ENCODE measurements around the gene APOBEC3H.
"Not testable (repeated sequence)": the region's sequence is repeated elsewhere in the genome, so short reads cannot be mapped to it uniquely, and the experiment has no call there.

The APOBEC3H gene

DNA sequence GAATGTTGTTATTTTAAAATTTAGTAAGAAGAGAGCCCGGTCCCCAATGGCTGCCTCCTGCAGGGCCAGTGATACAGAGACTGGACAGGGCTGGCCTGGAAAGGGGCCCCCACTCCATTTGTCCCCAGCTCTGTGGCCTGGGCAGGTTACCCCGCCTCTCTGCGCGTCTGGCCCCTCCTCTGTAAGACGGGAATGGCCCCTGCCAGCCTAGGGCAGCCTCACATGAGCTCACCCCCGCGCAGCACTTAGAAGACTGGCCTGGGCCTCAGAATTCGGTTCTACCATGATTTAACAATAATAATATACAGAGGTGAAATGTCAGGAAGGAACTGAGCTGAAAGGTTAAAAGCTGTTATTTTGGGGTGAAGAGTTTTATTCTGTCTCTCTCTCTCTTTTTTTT is 18.7 kb upstream of the APOBEC3H start:
- Histone ChIP-seq H3K36me3 (ENCODE audit: control insufficient read depth, low read length) (no peaks in the 10 kb centered on the region), H3K27ac (ENCODE audit: low read depth, low read length) (no peak overlapping the region), H3K9me2 (replicated peaks; ENCODE audit: control insufficient read depth, low read length) (no peaks in the 10 kb centered on the region), H3K27me3 (ENCODE audit: control insufficient read depth, low read length) (no peaks in the 10 kb centered on the region), H3F3A (ENCODE audit: control insufficient read depth, insufficient read depth) (peaks cover 6% of the 10 kb centered on the region), H3K4me3 (ENCODE audit: low read length) (no peak overlapping the region), H3K79me2 (ENCODE audit: control insufficient read depth, low read length) (peaks cover 4% of the 10 kb centered on the region; the same call in 1 of the 2 replicates), H3K9me3 (ENCODE audit: control insufficient read depth, insufficient read depth, low read length) (no peaks in the 10 kb centered on the region), H3K4me1 (ENCODE audit: control insufficient read depth, low read length) (peaks cover 44% of the 10 kb centered on the region), H4K20me1 (ENCODE audit: control insufficient read depth, insufficient read depth, low read depth, low read length) (no peaks in the 10 kb centered on the region), H3K4me2 (ENCODE audit: low read length) (no peak overlapping the region)
- TF ChIP-seq EZH2phosphoT487 (IDR thresholded peaks at IDR 0.05; ENCODE audit: borderline replicate concordance, low read length): no peak
- TF ChIP-seq, protein P1, sequence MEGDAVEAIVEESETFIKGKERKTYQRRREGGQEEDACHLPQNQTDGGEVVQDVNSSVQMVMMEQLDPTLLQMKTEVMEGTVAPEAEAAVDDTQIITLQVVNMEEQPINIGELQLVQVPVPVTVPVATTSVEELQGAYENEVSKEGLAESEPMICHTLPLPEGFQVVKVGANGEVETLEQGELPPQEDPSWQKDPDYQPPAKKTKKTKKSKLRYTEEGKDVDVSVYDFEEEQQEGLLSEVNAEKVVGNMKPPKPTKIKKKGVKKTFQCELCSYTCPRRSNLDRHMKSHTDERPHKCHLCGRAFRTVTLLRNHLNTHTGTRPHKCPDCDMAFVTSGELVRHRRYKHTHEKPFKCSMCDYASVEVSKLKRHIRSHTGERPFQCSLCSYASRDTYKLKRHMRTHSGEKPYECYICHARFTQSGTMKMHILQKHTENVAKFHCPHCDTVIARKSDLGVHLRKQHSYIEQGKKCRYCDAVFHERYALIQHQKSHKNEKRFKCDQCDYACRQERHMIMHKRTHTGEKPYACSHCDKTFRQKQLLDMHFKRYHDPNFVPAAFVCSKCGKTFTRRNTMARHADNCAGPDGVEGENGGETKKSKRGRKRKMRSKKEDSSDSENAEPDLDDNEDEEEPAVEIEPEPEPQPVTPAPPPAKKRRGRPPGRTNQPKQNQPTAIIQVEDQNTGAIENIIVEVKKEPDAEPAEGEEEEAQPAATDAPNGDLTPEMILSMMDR (IDR thresholded peaks at IDR 0.05; ENCODE audit: low read depth, low read length, poor library complexity, severe bottlenecking): no peak

DNA sequence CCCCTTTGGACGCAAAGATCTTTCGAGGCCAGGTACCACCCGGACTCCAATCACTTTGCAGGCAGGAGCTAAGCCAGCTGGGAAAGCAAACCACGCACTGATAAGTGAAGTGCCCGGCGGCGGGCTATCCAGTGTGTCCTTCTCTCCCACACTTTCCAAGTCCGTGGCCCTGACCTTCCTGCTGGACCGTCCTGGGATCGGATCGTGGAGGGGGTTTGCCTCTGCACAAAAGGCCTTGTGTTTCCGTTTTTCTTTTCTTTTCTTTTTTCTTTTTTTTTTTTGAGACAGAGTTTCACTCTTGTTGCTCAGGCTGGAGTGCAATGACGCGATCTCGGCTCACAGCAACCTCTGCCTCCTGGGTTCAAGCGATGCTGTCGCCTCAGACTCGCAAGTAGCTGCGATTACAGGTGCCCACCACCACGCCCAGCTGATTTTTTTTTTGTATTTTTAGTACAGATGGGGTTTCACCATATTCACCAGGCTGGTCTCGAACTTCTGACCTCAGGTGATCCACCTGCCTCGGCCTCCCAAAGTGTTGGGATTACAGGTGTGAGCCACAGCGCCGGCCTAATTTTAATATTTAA is 17.9 kb upstream of the APOBEC3H start:
- H3K4me2 ChIP-seq (ENCODE audit: low read length); H4K20me1 ChIP-seq (ENCODE audit: control insufficient read depth, insufficient read depth, low read depth, low read length); H3K9me2 ChIP-seq (replicated peaks; ENCODE audit: control insufficient read depth, low read length); H3K27ac ChIP-seq (ENCODE audit: low read depth, low read length); H3K27me3 ChIP-seq (ENCODE audit: control insufficient read depth, low read length); H3K36me3 ChIP-seq (ENCODE audit: control insufficient read depth, low read length); H3K9me3 ChIP-seq (ENCODE audit: control insufficient read depth, insufficient read depth, low read length); H3K4me3 ChIP-seq (ENCODE audit: low read length); H3F3A ChIP-seq (ENCODE audit: control insufficient read depth, insufficient read depth); H3K79me2 ChIP-seq (ENCODE audit: control insufficient read depth, low read length): not testable (repeated sequence)
- H3K4me1 ChIP-seq (ENCODE audit: control insufficient read depth, low read length): peaks cover 37% of the 10 kb centered on the region

DNA sequence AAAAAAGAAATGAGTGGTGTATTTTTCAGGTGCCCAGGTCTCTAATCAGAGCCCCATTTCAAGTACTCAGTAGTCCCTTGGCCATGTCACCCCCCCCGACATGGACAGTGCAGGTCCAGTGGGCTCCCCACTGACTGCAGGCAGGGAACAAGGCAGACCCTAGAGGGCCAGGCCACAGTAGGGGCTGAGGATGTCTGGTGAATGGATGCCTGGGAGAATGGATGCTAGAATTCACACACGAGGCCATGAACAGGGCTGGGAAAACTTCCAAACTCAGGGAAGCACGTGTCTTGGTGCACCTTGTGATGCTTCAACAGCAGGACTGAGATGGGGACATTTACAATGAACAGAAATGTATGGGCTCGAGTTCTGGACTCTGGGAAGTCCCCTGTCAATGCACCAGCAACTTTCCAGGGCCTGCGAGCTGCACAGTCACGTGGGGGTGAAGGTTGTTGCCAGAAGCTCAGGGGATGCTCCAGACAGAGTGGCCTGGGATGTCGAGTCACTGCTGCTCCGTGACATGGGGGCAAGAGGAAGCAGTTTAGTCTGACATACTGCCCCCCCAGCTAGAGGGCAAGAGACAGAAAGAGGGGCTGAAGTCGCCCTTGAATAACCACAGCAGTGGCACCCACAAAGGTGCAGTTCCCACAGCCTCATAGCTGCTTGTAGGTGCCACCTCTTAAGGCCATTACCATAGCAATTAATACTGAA is 16.8 kb upstream of the APOBEC3H start:
- peaks cover 31% of the 10 kb centered on the region for H3K4me1 ChIP-seq (ENCODE audit: control insufficient read depth, low read length)
- H3K4me2 ChIP-seq (ENCODE audit: low read length): no peak overlapping the region
- H4K20me1 ChIP-seq (ENCODE audit: control insufficient read depth, insufficient read depth, low read depth, low read length): no peaks in the 10 kb centered on the region
- H3K27me3 ChIP-seq (ENCODE audit: control insufficient read depth, low read length): no peaks in the 10 kb centered on the region
- no peaks in the 10 kb centered on the region for H3K9me2 ChIP-seq (replicated peaks; ENCODE audit: control insufficient read depth, low read length)
- no peaks in the 10 kb centered on the region for H3F3A ChIP-seq (ENCODE audit: control insufficient read depth, insufficient read depth)
- TF ChIP-seq, protein P1 (IDR thresholded peaks at IDR 0.05; ENCODE audit: low read depth, low read length, poor library complexity, severe bottlenecking): no peak
- no peak for TF ChIP-seq EZH2phosphoT487 (IDR thresholded peaks at IDR 0.05; ENCODE audit: borderline replicate concordance, low read length)
- H3K79me2 ChIP-seq (ENCODE audit: control insufficient read depth, low read length): peaks cover 4% of the 10 kb centered on the region; the same call in 1 of the 2 replicates
- no peak overlapping the region for H3K27ac ChIP-seq (ENCODE audit: low read depth, low read length)
- H3K4me3 ChIP-seq (ENCODE audit: low read length): no peak overlapping the region
- no peaks in the 10 kb centered on the region for H3K36me3 ChIP-seq (ENCODE audit: control insufficient read depth, low read length)
- no peaks in the 10 kb centered on the region for H3K9me3 ChIP-seq (ENCODE audit: control insufficient read depth, insufficient read depth, low read length)

DNA sequence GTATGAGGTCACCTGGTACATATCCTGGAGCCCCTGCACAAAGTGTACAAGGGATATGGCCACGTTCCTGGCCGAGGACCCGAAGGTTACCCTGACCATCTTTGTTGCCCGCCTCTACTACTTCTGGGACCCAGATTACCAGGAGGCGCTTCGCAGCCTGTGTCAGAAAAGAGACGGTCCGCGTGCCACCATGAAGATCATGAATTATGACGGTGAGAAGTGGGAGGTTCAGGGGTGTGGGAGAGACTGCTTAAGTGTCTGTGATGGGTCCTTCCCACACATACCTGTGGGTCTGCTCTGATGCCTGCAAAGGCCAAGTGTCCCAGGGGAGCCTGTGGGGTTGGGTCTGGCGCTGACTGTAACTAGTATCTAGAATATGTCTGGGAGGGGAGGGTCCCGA is 16.0 kb upstream of the APOBEC3H start:
- Histone ChIP-seq H3K4me2 (ENCODE audit: low read length) (no peak overlapping the region), H3K9me2 (replicated peaks; ENCODE audit: control insufficient read depth, low read length) (no peaks in the 10 kb centered on the region), H3K9me3 (ENCODE audit: control insufficient read depth, insufficient read depth, low read length) (no peaks in the 10 kb centered on the region), H3K27ac (ENCODE audit: low read depth, low read length) (no peak overlapping the region), H3K4me1 (ENCODE audit: control insufficient read depth, low read length) (peaks cover 28% of the 10 kb centered on the region), H4K20me1 (ENCODE audit: control insufficient read depth, insufficient read depth, low read depth, low read length) (no peaks in the 10 kb centered on the region), H3K4me3 (ENCODE audit: low read length) (no peak overlapping the region), H3K79me2 (ENCODE audit: control insufficient read depth, low read length) (peaks cover 4% of the 10 kb centered on the region; the same call in 1 of the 2 replicates), H3K36me3 (ENCODE audit: control insufficient read depth, low read length) (no peaks in the 10 kb centered on the region), H3K27me3 (ENCODE audit: control insufficient read depth, low read length) (no peaks in the 10 kb centered on the region), H3F3A (ENCODE audit: control insufficient read depth, insufficient read depth) (no peaks in the 10 kb centered on the region)
- TF ChIP-seq, protein P1 (IDR thresholded peaks at IDR 0.05; ENCODE audit: low read depth, low read length, poor library complexity, severe bottlenecking): no peak
- no peak for TF ChIP-seq EZH2phosphoT487 (IDR thresholded peaks at IDR 0.05; ENCODE audit: borderline replicate concordance, low read length)
